Muscle layer of duodenum (tissue), 2 donors: ENCODE results near the gene CCDC170.
"Not testable (repeated sequence)": the region's sequence is repeated elsewhere in the genome, so short reads cannot be mapped to it uniquely, and the experiment has no call there.

Experiments
- H3K27ac ChIP-seq: one replicate; pipeline ENCODE4 v1.7.0; 2013; ENCODE audit warnings: mild to moderate bottlenecking, low read length
- H3K27me3 ChIP-seq: one replicate; pipeline ENCODE4 v1.7.0; 2013; ENCODE audit warnings: low read depth, mild to moderate bottlenecking, control low read depth, low read length
- H3K36me3 ChIP-seq, 2 donors: one replicate each; pipeline ENCODE4 v1.7.0; 2013; ENCODE audit warnings: low read length in 2 of 2, control low read depth in 1 of 2, mild to moderate bottlenecking in 1 of 2; ENCODE audit not compliant: insufficient read depth in 2 of 2, control insufficient read depth in 1 of 2
- H3K4me1 ChIP-seq, 2 donors: one replicate each; pipeline ENCODE4 v1.7.0; 2013; ENCODE audit warnings: low read length in 2 of 2, mild to moderate bottlenecking in 2 of 2, control low read depth in 1 of 2, moderate library complexity in 1 of 2; ENCODE audit not compliant: insufficient read depth in 2 of 2, control insufficient read depth in 1 of 2
- H3K4me3 ChIP-seq, 2 donors: one replicate each; pipeline ENCODE4 v1.7.0; 2013; ENCODE audit warnings: low read length in 2 of 2, low read depth in 1 of 2, mild to moderate bottlenecking in 1 of 2
- H3K9me3 ChIP-seq, 2 donors: one replicate each; pipeline ENCODE4 v1.7.0; 2013; ENCODE audit warnings: low read length in 2 of 2, control low read depth in 1 of 2, mild to moderate bottlenecking in 1 of 2; ENCODE audit not compliant: control insufficient read depth in 1 of 2
- donor health status: healthy.

Gene CCDC170, protein sequence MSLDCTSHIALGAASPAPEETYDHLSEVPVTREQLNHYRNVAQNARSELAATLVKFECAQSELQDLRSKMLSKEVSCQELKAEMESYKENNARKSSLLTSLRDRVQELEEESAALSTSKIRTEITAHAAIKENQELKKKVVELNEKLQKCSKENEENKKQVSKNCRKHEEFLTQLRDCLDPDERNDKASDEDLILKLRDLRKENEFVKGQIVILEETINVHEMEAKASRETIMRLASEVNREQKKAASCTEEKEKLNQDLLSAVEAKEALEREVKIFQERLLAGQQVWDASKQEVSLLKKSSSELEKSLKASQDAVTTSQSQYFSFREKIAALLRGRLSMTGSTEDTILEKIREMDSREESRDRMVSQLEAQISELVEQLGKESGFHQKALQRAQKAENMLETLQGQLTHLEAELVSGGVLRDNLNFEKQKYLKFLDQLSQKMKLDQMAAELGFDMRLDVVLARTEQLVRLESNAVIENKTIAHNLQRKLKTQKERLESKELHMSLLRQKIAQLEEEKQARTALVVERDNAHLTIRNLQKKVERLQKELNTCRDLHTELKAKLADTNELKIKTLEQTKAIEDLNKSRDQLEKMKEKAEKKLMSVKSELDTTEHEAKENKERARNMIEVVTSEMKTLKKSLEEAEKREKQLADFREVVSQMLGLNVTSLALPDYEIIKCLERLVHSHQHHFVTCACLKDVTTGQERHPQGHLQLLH

GRCh38 chr6:151493804-151494234, at the start of gene CCDC170:
TSS of gene CCDC170 (plus strand) at chr6:151494017. CDS start at chr6:151494129, 112 bp downstream.
- Histone ChIP-seq H3K9me3 (no peaks in the 10 kb centered on the region), H3K27ac (peak within 1 kb of the TSS; percentile 56), H3K4me3 (peak within 1 kb of the TSS; percentile 74 to 93), H3K36me3 (no peaks in the 10 kb centered on the region), H3K27me3 (no peaks in the 10 kb centered on the region), H3K4me1 (peaks cover 4 to 13% of the 10 kb centered on the region in 2 donors)

- Histone ChIP-seq H3K9me3 (no peaks in the 10 kb centered on the region), H3K4me1 (peaks cover 0 to 18% of the 10 kb centered on the region in 2 donors), H3K36me3 (peaks cover 0 to 3% of the 10 kb centered on the region in 2 donors), H3K27ac (no peak overlapping the region), H3K27me3 (no peaks in the 10 kb centered on the region), H3K4me3 (no peak overlapping the region)
These were observed 48.3 kb upstream of the CCDC170 start for GRCh38 chr6:151445482-151445881.

DNA sequence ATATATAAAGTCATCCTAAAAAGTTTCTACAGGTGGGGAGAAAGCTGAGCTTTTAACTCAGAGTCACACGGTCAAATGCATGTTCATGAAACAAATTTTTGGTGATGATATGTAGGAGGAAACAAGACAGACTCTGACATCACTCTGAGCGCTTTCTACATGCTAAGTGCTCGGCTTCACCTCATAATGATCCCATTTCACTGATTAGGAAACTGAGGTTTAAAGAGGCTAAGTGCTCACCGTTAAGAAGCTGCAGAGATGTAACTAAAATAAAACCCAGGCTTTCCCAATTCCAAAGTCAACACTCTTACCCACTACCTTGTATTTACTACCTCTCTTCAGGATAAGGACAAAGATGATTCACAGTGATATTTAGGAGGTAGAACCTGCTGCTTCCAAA, 46.6 kb upstream of the CCDC170 start:
- Histone ChIP-seq H3K4me1 (peaks cover 0 to 19% of the 10 kb centered on the region in 2 donors), H3K27me3 (no peaks in the 10 kb centered on the region), H3K9me3 (no peaks in the 10 kb centered on the region), H3K27ac (no peak overlapping the region), H3K4me3 (no peak overlapping the region), H3K36me3 (peaks cover 0 to 3% of the 10 kb centered on the region in 2 donors)

DNA sequence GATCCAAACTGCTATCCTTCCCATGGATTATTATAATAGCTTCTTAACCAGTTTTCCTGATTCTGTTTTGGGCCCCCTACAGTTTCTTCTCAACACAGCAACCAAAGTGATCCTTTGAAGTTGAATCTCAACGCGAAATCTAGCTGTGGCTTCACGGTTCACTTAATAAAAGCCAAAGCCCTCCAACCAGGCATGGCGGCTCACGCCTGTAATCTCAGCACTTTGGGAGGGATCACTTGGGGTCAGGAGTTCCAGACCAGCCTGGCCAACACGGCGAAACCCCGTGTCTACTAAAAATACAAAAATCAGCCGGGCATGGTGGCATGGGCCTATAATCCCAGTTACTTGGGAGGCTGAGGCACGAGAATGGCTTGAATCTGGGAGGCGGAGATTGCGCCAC, 45.2 kb upstream of the CCDC170 start:
- no peaks in the 10 kb centered on the region for H3K27me3 ChIP-seq
- H3K4me1 ChIP-seq: peaks cover 4 to 23% of the 10 kb centered on the region in 2 donors
- H3K36me3 ChIP-seq: peaks cover 0 to 3% of the 10 kb centered on the region in 2 donors
- no peak overlapping the region for H3K4me3 ChIP-seq
- H3K9me3 ChIP-seq: no peaks in the 10 kb centered on the region
- peak overlapping the region; percentile 23 for H3K27ac ChIP-seq

- not testable (repeated sequence) for H3K9me3 ChIP-seq, H3K27me3 ChIP-seq, H3K36me3 ChIP-seq
- Histone ChIP-seq H3K4me1 (peaks cover 9 to 30% of the 10 kb centered on the region in 2 donors), H3K4me3 (peak overlapping the region; percentile 88 to 94), H3K27ac (peak overlapping the region; percentile 73)
These were observed 42.9 kb upstream of the CCDC170 start for GRCh38 chr6:151450928-151451327.

GRCh38 chr6:151451417-151451949, 42.3 kb upstream of the CCDC170 start:
- Histone ChIP-seq H3K27me3 (no peaks in the 10 kb centered on the region), H3K9me3 (no peaks in the 10 kb centered on the region), H3K36me3 (no peaks in the 10 kb centered on the region), H3K27ac (peak overlapping the region; percentile 73), H3K4me1 (peaks cover 9 to 25% of the 10 kb centered on the region in 2 donors), H3K4me3 (peak overlapping the region; percentile 88 to 94)

GRCh38 chr6:151451950-151452749, 41.7 kb upstream of the CCDC170 start, which contains the start of gene RMND1:
TSS of gene RMND1 (minus strand) at chr6:151452126. CDS start at chr6:151445811, 6,315 bp downstream.
- Histone ChIP-seq H3K27ac (peak within 1 kb of the TSS; percentile 93), H3K4me1 (peaks cover 9 to 28% of the 10 kb centered on the region in 2 donors), H3K27me3 (no peaks in the 10 kb centered on the region), H3K9me3 (no peaks in the 10 kb centered on the region), H3K4me3 (peak within 1 kb of the TSS; percentile 94 to 96), H3K36me3 (no peaks in the 10 kb centered on the region)

- peak overlapping the region; percentile 94 to 96 for H3K4me3 ChIP-seq
- no peaks in the 10 kb centered on the region for H3K36me3 ChIP-seq
- H3K27ac ChIP-seq: peak overlapping the region; percentile 93
- H3K27me3 ChIP-seq: no peaks in the 10 kb centered on the region
- peaks cover 9 to 29% of the 10 kb centered on the region in 2 donors for H3K4me1 ChIP-seq
- no peaks in the 10 kb centered on the region for H3K9me3 ChIP-seq
These were observed 40.9 kb upstream of the CCDC170 start for GRCh38 chr6:151452750-151453427.

GRCh38 chr6:151455751-151456398, 37.9 kb upstream of the CCDC170 start:
- H3K27me3 ChIP-seq, H3K27ac ChIP-seq, H3K4me3 ChIP-seq, H3K9me3 ChIP-seq: not testable (repeated sequence)
- Histone ChIP-seq H3K36me3 (peaks cover 8 to 11% of the 10 kb centered on the region in 2 donors), H3K4me1 (peaks cover 9 to 29% of the 10 kb centered on the region in 2 donors)

- H3K27ac ChIP-seq: no peak overlapping the region
- peaks cover 19 to 31% of the 10 kb centered on the region in 2 donors for H3K36me3 ChIP-seq
- H3K4me3 ChIP-seq: no peak overlapping the region
- H3K4me1 ChIP-seq: peaks cover 0 to 6% of the 10 kb centered on the region in 2 donors
- H3K27me3 ChIP-seq: no peaks in the 10 kb centered on the region
- no peaks in the 10 kb centered on the region for H3K9me3 ChIP-seq
These were observed 32.1 kb upstream of the CCDC170 start for GRCh38 chr6:151461673-151462072.
